Astrocyte (in vitro differentiated cells and primary cell): ENCODE data around the gene RALGPS2. TPM values are rescaled to one million over a fixed set of nuclear protein-coding genes. Genes with fewer than 3 reads are reported as not detected.
"Not testable (repeated sequence)": the region's sequence is repeated elsewhere in the genome, so short reads cannot be mapped to it uniquely, and the experiment has no call there.

Source experiments
- DNase-seq: peaks from one replicate; pipeline ENCODE4 v3.0.0-alpha.2; 2010; ENCODE audit warnings: low read depth
- FAIRE-seq: peaks from 2 replicates; lab custom pipeline; 2011; peaks lifted over from hg19 to GRCh38; lab: Jason Lieb, UNC
- H2AFZ ChIP-seq: 2 replicates; pipeline ENCODE4 v1.6.0; 2012; ENCODE audit warnings: low read depth, low read length, inconsistent platforms
- H3K27ac ChIP-seq: 2 replicates; pipeline ENCODE4 v1.5.1; 2011; ENCODE audit warnings: low read depth, low read length, inconsistent platforms
- H3K27me3 ChIP-seq: 2 replicates; pipeline ENCODE4 v1.6.0; 2011; ENCODE audit warnings: low read length, inconsistent platforms; ENCODE audit not compliant: insufficient read depth
- H3K36me3 ChIP-seq: 2 replicates; pipeline ENCODE4 v1.5.1; 2011; ENCODE audit warnings: low read length, inconsistent platforms; ENCODE audit not compliant: insufficient read depth
- H3K4me1 ChIP-seq: 2 replicates; pipeline ENCODE4 v1.5.1; 2011; ENCODE audit warnings: low read length, inconsistent platforms; ENCODE audit not compliant: insufficient read depth
- H3K4me2 ChIP-seq: 2 replicates; pipeline ENCODE4 v1.6.0; 2012; ENCODE audit warnings: low read length, inconsistent platforms
- H3K4me3 ChIP-seq: 2 replicates; pipeline ENCODE4 v1.5.1; 2011; ENCODE audit warnings: low read depth, mild to moderate bottlenecking, low read length, inconsistent platforms; ENCODE audit not compliant: insufficient read depth
- H3K79me2 ChIP-seq: 2 replicates; pipeline ENCODE4 v1.6.0; 2012; ENCODE audit warnings: mild to moderate bottlenecking, low read length, inconsistent platforms; ENCODE audit not compliant: insufficient read depth
- H3K9ac ChIP-seq: 2 replicates; pipeline ENCODE4 v1.6.0; 2012; ENCODE audit warnings: mild to moderate bottlenecking, low read length, inconsistent platforms
- H3K9me3 ChIP-seq: 2 replicates; pipeline ENCODE4 v1.5.1; 2012; ENCODE audit warnings: low read depth, mild to moderate bottlenecking, low read length, inconsistent platforms; ENCODE audit not compliant: insufficient read depth
- H4K20me1 ChIP-seq: 2 replicates; pipeline ENCODE4 v1.6.0; 2012; ENCODE audit warnings: low read length, inconsistent platforms; ENCODE audit not compliant: insufficient read depth
- H3K27ac Mint-ChIP-seq: one replicate; pipeline ENCODE4 v1.8.0; 2021; ENCODE audit warnings: mild to moderate bottlenecking, mixed read lengths; ENCODE audit not compliant: unreplicated experiment
- H3K27me3 Mint-ChIP-seq: one replicate; pipeline ENCODE4 v1.8.0; 2021; ENCODE audit warnings: low read depth, mixed read lengths; ENCODE audit not compliant: unreplicated experiment
- H3K36me3 Mint-ChIP-seq: one replicate; pipeline ENCODE4 v1.8.0; 2021; ENCODE audit warnings: low read depth, mixed read lengths; ENCODE audit not compliant: unreplicated experiment
- H3K4me1 Mint-ChIP-seq: one replicate; pipeline ENCODE4 v1.8.0; 2021; ENCODE audit warnings: low read depth, mixed read lengths; ENCODE audit not compliant: unreplicated experiment
- H3K4me3 Mint-ChIP-seq: one replicate; pipeline ENCODE4 v1.8.0; 2021; ENCODE audit warnings: mild to moderate bottlenecking, moderate library complexity, mixed read lengths; ENCODE audit not compliant: unreplicated experiment
- H3K9me3 Mint-ChIP-seq: one replicate; pipeline ENCODE4 v1.8.0; 2021; ENCODE audit warnings: mild to moderate bottlenecking, mixed read lengths; ENCODE audit not compliant: unreplicated experiment
- CTCF ChIP-seq: IDR thresholded peaks from 2 replicates; pipeline ENCODE4 v1.5.1; 2011; ENCODE audit warnings: low read depth, mild to moderate bottlenecking, inconsistent platforms, low read length, moderate library complexity; ENCODE audit not compliant: insufficient read depth
- EZH2 ChIP-seq: IDR thresholded peaks from 2 replicates; pipeline ENCODE4 v1.6.1; 2012; ENCODE audit warnings: mild to moderate bottlenecking, low read length, inconsistent platforms; ENCODE audit not compliant: insufficient read depth
- total RNA-seq: library from RNA; stranded (reverse); gene quantifications from 2 replicates; pipeline ENCODE4 v1.2.1, GENCODE V29; 2021

Gene RALGPS2
- total RNA-seq, 1 donor from 2014 or later: 33.6 TPM

DNA sequence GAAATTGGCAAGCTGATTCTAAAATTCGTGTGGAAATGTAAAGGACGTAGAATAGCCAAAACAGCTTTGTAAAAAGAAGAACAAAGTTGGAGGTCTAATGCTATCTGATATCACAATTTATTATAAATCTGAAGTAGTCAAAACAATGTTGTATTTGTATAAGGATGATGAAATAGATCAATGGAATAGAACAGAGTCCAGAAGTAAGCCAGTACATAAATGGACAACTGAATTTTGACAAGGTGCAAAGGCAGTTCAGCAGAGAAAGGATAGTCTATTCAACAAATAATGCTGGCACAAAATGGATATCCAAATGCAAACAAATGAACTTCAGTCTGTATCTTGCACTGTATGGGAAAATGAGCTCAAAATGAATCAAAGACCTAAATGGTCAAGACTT, 20.2 kb downstream of the RALGPS2 start:
- H3K4me3 Mint-ChIP-seq: no peak overlapping the region
- Histone ChIP-seq H2AFZ (no peak overlapping the region), H3K4me3 (no peak overlapping the region), H3K36me3 (no peaks in the 10 kb centered on the region), H4K20me1 (no peaks in the 10 kb centered on the region), H3K4me1 (no peaks in the 10 kb centered on the region), H3K79me2 (peaks cover 5% of the 10 kb centered on the region), H3K27ac (no peak overlapping the region), H3K4me2 (no peak overlapping the region), H3K27me3 (no peaks in the 10 kb centered on the region), H3K9ac (no peak overlapping the region), H3K9me3 (no peaks in the 10 kb centered on the region)
- peaks cover 40% of the 10 kb centered on the region for H3K36me3 Mint-ChIP-seq
- H3K27ac Mint-ChIP-seq: no peak overlapping the region
- TF ChIP-seq EZH2 (no peak), CTCF (no peak)
- H3K9me3 Mint-ChIP-seq: peaks cover 6% of the 10 kb centered on the region
- H3K27me3 Mint-ChIP-seq: no peaks in the 10 kb centered on the region
- FAIRE-seq: no peak
- DNase-seq: no peak
- H3K4me1 Mint-ChIP-seq: no peaks in the 10 kb centered on the region

DNA sequence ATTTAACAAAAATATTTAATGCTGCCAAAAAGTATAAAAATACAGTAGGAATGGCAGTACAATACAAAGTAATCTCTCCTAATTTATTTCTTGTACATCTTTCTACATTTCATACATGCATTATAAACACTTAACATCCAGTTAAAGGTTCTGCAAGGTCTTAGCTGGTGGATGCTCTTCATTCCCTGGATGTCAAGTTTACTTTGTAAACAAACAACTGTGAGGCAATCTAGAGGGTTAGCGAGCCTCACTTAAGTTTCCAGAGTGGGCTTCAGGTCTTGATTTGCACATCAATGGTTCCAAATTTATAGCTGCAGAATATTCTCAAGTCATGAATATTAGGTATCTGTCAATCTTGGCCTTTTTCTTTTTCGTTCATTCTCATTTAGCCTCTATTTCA, 21.3 kb downstream of the RALGPS2 start:
- TF ChIP-seq CTCF (no peak), EZH2 (no peak)
- no peaks in the 10 kb centered on the region for H3K27me3 Mint-ChIP-seq
- H3K36me3 Mint-ChIP-seq: peaks cover 33% of the 10 kb centered on the region
- no peak overlapping the region for H3K4me3 Mint-ChIP-seq
- no peak overlapping the region for H3K27ac Mint-ChIP-seq
- Histone ChIP-seq H3K9ac (no peak overlapping the region), H3K79me2 (peaks cover 5% of the 10 kb centered on the region), H3K9me3 (no peaks in the 10 kb centered on the region), H3K4me3 (no peak overlapping the region), H3K27ac (no peak overlapping the region), H3K36me3 (no peaks in the 10 kb centered on the region), H3K4me2 (no peak overlapping the region), H3K4me1 (no peaks in the 10 kb centered on the region), H2AFZ (no peak overlapping the region), H3K27me3 (no peaks in the 10 kb centered on the region), H4K20me1 (no peaks in the 10 kb centered on the region)
- no peaks in the 10 kb centered on the region for H3K4me1 Mint-ChIP-seq
- peaks cover 6% of the 10 kb centered on the region for H3K9me3 Mint-ChIP-seq
- no peak for DNase-seq
- FAIRE-seq: no peak

GRCh38 chr1:178747361-178747760, 22.3 kb downstream of the RALGPS2 start:
- not testable (repeated sequence) for DNase-seq, H3K27me3 ChIP-seq, H3K4me3 Mint-ChIP-seq, FAIRE-seq, H3K27me3 Mint-ChIP-seq, H3K27ac Mint-ChIP-seq, H3K79me2 ChIP-seq, H4K20me1 ChIP-seq, H3K9me3 ChIP-seq, H3K4me1 ChIP-seq, H3K4me3 ChIP-seq, H3K9ac ChIP-seq, H2AFZ ChIP-seq, H3K36me3 ChIP-seq, H3K9me3 Mint-ChIP-seq, H3K4me2 ChIP-seq, H3K4me1 Mint-ChIP-seq, H3K27ac ChIP-seq
- H3K36me3 Mint-ChIP-seq: peaks cover 28% of the 10 kb centered on the region
